ENCODE measurements around the gene TKFC.

Gene TKFC

GRCh38 chr11:61343792-61344745 is 11.0 kb downstream of the TKFC start:
- in situ Hi-C loops (cut with HindIII; ENCODE audit: low sequenced_read_pairs), result no loop called here

- in situ Hi-C loops (cut with HindIII; ENCODE audit: low sequenced_read_pairs), result no loop called here
These were observed 12.2 kb downstream of the TKFC start for GRCh38 chr11:61345170-61345610.

GRCh38 chr11:61345954-61346843 is 13.2 kb downstream of the TKFC start:
- in situ Hi-C loops (cut with HindIII; ENCODE audit: low sequenced_read_pairs), result no loop called here

- in situ Hi-C loops (cut with HindIII; ENCODE audit: low sequenced_read_pairs), result no loop called here
These were observed 15.0 kb downstream of the TKFC start for GRCh38 chr11:61347916-61348461.

- in situ Hi-C loops (cut with HindIII; ENCODE audit: low sequenced_read_pairs), result no loop called here
These were observed 16.2 kb downstream of the TKFC start for GRCh38 chr11:61349189-61349751.

GRCh38 chr11:61349916-61350315 is 16.9 kb downstream of the TKFC start:
- in situ Hi-C loops (cut with HindIII; ENCODE audit: low sequenced_read_pairs), result no loop called here

- in situ Hi-C loops (cut with HindIII; ENCODE audit: low sequenced_read_pairs), result no loop called here
These were observed 17.3 kb downstream of the TKFC start for GRCh38 chr11:61350336-61350735.

GRCh38 chr11:61350803-61351202 is 17.8 kb downstream of the TKFC start:
- in situ Hi-C loops (cut with HindIII; ENCODE audit: low sequenced_read_pairs), result no loop called here

GRCh38 chr11:61352038-61352437 is 19.0 kb downstream of the TKFC start:
- in situ Hi-C loops (cut with HindIII; ENCODE audit: low sequenced_read_pairs), result no loop called here

- in situ Hi-C loops (cut with HindIII; ENCODE audit: low sequenced_read_pairs), result no loop called here
These were observed 20.4 kb downstream of the TKFC start for GRCh38 chr11:61353131-61354067.

GRCh38 chr11:61354208-61354607 is 21.2 kb downstream of the TKFC start:
- in situ Hi-C loops (cut with HindIII; ENCODE audit: low sequenced_read_pairs), result no loop called here

- in situ Hi-C loops (cut with HindIII; ENCODE audit: low sequenced_read_pairs), result no loop called here
These were observed 23.7 kb downstream of the TKFC start for GRCh38 chr11:61356706-61357105.

GRCh38 chr11:61357233-61357893 is 24.3 kb downstream of the TKFC start:
- in situ Hi-C loops (cut with HindIII; ENCODE audit: low sequenced_read_pairs), result no loop called here

GRCh38 chr11:61357894-61358239 is 24.8 kb downstream of the TKFC start:
- in situ Hi-C loops (cut with HindIII; ENCODE audit: low sequenced_read_pairs), result no loop called here

- in situ Hi-C loops (cut with HindIII; ENCODE audit: low sequenced_read_pairs), result no loop called here
These were observed 25.5 kb downstream of the TKFC start for GRCh38 chr11:61358566-61358965.

- in situ Hi-C loops (cut with HindIII; ENCODE audit: low sequenced_read_pairs), result no loop called here
These were observed 26.5 kb downstream of the TKFC start for GRCh38 chr11:61359516-61359915.

GRCh38 chr11:61361237-61361740 is 28.3 kb downstream of the TKFC start:
- in situ Hi-C loops (cut with HindIII; ENCODE audit: low sequenced_read_pairs), result no loop called here

GRCh38 chr11:61361741-61362541 is 28.9 kb downstream of the TKFC start, which contains the start of the genes CYB561A3 and TMEM138:
TSS of gene CYB561A3 (minus strand) at chr11:61361882. CDS start at chr11:61356713, 5,169 bp downstream.
TSS of gene TMEM138 (plus strand) at chr11:61362374. CDS start at chr11:61364391, 2,017 bp downstream.
- in situ Hi-C loops (cut with HindIII; ENCODE audit: low sequenced_read_pairs), result no loop called here
